SK-N-MC (cell line): ENCODE data around the gene C10orf88.

Experiments
- EZH2 ChIP-seq: fragments of 200-600 bp; sonication (generic); IDR thresholded peaks from one replicate; pipeline ENCODE4 v1.6.1; 2017; ENCODE audit warnings: antibody characterized with exemption
- POLR2AphosphoS5 ChIP-seq: IDR thresholded peaks from 2 replicates; pipeline ENCODE4 v1.6.1; 2012; ENCODE audit warnings: mild to moderate bottlenecking, low read depth, low read length, borderline replicate concordance

- TF ChIP-seq POLR2AphosphoS5 (no peak), EZH2 (no peak)
Observed at GRCh38 chr10:122884166-122884565, 69.9 kb downstream of the C10orf88 start.
